ENCODE measurements around the gene FRMD4B. TPM values are rescaled to one million over a fixed set of nuclear protein-coding genes. Genes with fewer than 3 reads are reported as not detected.
A peak's percentile ranks its signal among the peaks of the same experiment; 100 is the strongest.
"Not testable (repeated sequence)": the region's sequence is repeated elsewhere in the genome, so short reads cannot be mapped to it uniquely, and the experiment has no call there.

The FRMD4B gene
- total RNA-seq, 2 donors from 2014 or later, result 27.6 to 37.4 TPM

DNA sequence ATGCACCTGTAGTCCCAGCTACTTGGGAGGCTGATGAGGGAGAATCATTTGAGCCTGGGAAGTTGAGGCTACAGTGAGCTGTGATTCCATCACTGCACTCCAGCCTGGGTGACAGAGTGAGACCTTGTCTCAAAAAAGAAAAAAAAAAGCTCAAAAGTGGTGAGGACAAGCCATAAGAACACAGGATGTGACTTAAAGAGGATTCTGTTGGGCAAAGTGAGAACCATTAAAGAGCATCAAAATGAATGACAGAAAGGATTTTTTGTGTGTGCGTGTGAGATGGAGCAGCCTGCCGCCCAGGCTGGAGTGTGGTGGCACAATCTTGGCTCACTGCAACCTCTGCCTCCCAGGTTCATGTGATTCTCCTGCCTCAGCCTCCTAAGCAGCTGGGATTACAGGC is 119.8 kb downstream of the FRMD4B start:
- DNase-seq; ATAC-seq; intact Hi-C loops (cut with DNase I, micrococcal nuclease): not testable (repeated sequence)

DNA sequence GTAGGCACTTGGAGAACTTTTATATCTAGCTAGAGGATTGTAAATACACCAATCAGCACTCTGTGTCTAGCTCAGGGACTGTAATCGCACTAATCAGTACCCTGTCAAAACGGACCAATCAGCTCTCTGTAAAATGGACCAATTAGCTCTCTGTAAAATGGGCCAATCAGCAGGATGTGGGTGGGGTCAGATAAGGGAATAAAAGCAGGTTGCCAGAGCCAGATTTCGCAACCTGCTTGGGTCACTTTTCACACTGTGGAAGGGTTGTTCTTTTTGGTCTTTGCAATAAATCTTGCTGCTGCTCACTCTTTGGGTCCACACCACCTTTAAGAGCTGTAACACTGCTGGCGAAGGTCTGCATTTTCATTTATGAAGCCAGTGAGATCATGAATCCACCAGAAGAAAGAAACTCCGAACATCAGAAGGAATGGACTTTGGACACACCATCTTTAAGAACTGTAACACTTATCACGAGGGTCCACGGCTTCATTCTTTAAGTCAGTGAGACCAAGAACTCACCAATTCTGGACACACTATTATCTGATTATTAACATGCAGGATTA is 125.0 kb downstream of the FRMD4B start:
- DNase-seq; ATAC-seq; intact Hi-C loops (cut with DNase I, micrococcal nuclease): not testable (repeated sequence)

DNA sequence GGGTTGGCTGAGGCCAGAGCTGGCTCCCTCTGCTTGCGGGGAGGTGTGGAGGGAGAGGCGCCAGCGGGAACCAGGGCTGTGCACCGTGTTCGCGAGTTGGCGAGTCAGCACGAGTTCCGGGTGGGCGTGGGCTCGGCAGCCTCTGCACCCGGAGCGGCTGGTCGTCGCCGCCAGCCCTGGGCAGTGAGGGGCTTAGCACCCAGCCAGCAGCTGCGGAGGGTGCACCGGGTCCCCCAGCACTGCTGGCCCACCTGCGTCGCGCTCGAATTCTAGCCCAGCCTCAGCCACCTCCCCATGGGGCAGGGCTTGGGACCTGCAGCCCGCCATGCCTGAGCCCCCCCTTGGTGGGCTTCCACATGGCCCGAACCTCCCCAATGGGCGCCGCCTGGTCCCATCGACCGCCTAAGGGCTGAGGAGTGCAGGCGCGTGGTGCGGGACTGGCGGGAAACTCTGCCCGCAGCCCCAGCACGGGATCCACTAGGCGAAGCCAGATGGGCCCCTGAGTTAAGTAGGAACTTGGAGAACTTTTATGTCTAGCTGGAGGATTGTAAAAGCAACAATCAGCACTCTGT is 125.6 kb downstream of the FRMD4B start:
- intact Hi-C loops (cut with DNase I, micrococcal nuclease), result no loop called here
- ATAC-seq (no peak), DNase-seq (no peak)

DNA sequence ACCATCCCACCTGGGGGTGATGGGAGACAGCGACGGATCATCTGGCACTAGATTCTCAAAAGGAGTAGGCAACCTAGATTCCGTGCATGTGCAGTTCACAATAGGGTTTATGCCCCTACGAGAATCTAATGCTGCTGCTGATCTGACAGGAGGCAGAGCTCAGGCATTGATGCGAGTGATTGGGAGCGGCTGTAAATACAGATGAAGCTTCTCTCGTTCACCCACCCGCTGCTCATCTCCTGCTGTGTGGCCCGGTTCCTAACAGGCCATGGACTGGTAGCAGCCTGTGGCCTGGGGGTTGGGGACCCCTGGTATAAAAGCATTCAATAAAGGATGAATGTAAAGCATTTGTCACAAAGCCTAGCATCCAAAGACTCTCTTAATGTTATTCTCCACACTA is 126.8 kb downstream of the FRMD4B start:
- intact Hi-C loops (cut with DNase I, micrococcal nuclease), result no loop called here
- DNase-seq (no peak), ATAC-seq (no peak)

DNA sequence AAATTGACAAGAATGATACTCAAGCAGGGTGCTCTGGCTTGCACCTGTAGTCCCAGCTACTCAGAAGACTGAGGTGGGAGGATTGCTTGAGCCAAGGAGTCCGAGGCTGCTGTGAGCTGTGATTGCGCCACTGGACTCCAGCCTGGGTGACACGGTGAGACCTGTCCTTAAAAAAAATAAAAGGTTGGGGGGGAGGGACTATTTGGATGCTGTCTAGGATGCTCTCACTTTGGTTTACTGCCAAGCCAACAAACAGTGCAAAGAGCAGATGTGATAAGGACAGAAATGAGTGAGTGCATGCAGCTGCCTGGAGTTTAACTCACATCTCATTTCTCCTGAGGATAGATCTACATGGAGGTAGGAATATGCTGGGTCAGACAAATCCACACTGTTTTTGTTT is 130.0 kb downstream of the FRMD4B start:
- intact Hi-C loops (cut with DNase I, micrococcal nuclease), result no loop called here
- ATAC-seq, result peak; percentile 48
- no peak for DNase-seq

DNA sequence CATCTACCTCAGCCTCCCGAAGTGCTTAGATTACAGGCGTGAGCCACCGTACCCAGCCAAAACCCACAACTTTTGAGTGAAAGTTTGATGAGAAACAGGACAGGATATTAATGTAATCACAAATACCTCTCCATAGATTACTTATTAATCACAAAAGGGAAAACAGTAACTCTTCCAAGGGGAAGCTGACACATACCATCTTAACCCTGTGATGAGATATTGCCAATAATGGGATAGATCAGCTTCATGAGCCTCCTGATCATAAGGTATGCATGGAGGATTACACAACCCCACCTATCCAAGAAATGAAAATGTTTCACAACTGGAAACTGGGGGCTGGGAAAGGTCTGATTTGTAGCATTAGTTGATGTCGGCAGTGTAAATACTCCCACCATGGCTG is 131.5 kb downstream of the FRMD4B start:
- ATAC-seq, result no peak
- intact Hi-C loops (cut with DNase I, micrococcal nuclease), result no loop called here
- DNase-seq, result no peak

DNA sequence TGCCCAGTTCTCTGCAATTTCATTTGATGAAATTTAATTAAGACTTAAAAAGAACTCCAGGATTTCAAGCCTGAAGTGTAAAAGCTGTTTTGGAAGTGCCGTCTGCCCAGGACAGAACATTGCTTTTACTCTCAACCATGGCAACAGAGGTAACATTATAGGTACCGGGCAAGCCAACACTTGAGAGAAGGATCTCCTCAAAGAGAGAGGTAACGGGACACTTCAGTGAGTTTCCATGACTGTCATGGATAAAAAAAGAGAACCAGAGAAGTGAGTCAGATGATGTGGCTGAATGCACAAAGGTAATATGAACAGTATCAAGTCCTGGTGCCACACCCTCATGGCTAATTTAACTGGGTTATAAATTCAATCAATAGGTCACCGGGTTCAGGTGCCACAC is 133.3 kb downstream of the FRMD4B start:
- DNase-seq (no peak), ATAC-seq (no peak)
- intact Hi-C loops (cut with DNase I, micrococcal nuclease), result no loop called here

DNA sequence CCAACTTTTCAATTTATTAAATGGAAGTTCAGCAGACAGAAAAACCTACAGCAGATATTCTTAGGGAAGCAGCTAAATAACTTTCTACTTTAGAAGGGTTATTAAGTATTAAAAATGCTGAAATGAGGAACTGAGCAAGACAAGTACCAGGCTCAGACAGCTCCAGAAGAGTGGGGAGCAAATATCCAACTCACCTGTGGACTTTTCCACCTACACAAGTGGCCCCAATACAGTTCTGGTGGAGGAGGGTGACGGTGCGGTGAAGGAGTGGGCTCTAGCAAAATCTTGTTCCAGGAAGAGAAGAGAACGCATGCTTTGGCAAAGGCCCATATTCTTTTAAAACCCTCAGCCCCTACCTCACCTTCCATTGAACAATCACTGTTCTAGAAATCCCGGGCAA is 133.7 kb downstream of the FRMD4B start:
- DNase-seq, result no peak
- intact Hi-C loops (cut with DNase I, micrococcal nuclease), result no loop called here
- no peak for ATAC-seq

DNA sequence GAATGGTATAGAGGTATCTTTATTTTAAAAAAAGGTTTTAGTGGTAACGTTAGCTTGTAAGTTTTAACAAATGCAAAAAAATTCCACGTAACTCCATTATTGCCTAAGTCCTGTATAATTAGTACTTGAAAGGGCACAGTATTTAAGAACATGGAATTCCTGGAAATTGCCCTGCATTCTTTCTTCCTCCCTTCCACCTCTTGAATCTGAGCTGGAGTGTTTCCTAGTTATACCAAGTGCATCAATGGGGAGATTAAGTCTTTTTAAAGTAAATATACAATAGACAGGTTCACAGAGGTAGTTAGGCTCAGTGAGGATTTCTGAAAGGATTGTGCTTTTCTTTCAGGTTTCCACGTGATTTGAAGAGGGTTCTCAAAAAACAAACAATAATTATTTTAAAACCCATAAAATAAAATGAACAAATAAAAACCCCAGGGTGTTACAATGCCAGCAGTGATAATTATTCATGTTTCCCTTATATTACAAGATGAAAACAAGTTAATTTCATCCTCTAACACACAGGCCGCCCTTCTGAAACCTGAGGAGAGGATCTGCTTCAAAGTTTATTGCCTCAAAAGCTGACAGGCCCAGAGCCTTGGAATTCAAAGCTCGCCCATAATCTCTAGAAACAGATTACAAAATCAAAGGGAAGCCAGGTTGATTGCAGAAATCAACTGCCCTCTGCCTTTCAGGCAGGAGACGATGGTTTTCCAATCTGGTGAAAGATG is 134.6 kb downstream of the FRMD4B start:
- ATAC-seq (no peak), DNase-seq (no peak)
- intact Hi-C loops (cut with DNase I, micrococcal nuclease), result no loop called here

DNA sequence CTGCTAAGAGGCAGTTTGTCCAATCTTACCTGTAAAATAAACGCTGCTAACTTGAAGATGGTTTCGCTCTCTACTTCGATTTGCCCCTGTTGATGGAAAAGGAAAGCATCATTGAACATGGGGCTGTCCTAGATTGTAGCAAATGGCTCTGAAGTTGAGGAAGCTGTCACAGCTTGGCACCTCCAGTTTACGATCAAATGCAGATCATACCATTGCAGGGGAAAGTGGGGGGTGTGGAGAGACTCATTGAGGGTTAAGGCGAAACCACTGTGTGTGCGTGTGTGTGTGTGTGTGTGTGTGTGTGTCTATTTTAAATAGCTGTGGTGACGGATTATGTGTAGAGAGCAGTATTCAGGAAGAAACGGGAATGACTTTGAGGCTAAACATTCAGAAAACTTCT is 135.9 kb downstream of the FRMD4B start:
- peak; percentile 82 to 87 for DNase-seq
- intact Hi-C loops (cut with DNase I, micrococcal nuclease), result no loop called here
- peak; percentile 92 for ATAC-seq

DNA sequence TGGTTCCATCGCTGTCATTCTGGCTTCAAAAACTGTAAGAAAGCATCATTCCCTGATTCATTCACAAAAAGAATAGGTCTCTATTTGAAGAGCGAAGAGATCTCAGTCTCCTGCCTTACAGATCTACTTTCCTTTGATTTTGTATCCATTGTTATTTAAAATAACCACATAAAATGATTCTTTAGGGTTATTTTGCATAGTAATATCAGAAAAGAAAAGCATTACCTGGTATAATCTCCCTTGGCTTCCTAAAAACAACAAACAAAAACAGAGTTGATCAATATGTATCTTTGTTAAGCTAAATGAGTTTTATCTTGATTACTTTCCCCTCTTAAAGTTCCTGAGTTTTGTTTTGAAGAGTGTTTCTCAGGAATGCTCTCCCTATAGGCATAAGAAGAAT is 136.9 kb downstream of the FRMD4B start:
- DNase-seq, result no peak
- intact Hi-C loops (cut with DNase I, micrococcal nuclease), result no loop called here

DNA sequence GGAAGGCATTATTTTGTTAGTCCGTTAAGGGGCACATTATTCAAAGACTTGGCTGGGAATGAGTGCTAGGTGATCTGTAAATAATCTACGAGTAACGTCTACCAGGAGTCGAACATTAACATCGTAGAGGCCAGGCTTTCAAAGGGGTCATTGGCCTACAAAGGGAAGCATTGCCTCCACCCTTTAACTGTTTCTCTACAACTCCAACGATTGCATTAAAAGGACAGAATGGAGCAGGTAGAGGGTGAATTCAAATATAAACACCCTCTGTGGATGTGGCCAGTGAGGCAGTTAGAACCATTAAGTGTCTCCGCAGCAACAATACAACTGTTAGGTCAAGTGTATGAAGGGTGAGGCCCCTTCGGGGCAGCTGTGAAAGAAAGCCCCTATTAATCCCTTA is 137.5 kb downstream of the FRMD4B start:
- no peak for DNase-seq
- ATAC-seq, result peak; percentile 81
- intact Hi-C loops (cut with DNase I, micrococcal nuclease), result no loop called here

More for the DNA sequence above, 136.9 kb downstream of the FRMD4B start:
- no peak for ATAC-seq

DNA sequence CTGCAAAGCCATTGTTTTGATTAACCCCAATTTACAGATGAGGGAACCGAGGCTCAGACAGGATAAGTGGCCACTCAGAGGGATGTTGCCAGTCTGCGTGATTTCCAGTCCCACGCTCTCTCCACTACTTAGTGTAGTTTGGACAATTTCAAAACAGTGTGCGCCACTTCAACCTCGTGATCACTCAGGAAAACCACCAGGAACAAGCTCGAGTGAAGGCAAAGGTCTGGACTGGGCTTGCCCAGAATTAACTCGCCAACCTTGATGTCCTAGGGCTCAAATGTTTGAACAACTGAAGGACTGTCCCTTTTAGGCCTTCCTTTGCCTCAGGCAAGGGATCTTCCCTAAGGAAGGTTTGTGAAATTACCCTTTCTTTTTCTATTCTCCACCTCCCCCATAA is 139.3 kb downstream of the FRMD4B start:
- ATAC-seq, result no peak
- DNase-seq, result no peak
- intact Hi-C loops (cut with DNase I, micrococcal nuclease), result no loop called here

DNA sequence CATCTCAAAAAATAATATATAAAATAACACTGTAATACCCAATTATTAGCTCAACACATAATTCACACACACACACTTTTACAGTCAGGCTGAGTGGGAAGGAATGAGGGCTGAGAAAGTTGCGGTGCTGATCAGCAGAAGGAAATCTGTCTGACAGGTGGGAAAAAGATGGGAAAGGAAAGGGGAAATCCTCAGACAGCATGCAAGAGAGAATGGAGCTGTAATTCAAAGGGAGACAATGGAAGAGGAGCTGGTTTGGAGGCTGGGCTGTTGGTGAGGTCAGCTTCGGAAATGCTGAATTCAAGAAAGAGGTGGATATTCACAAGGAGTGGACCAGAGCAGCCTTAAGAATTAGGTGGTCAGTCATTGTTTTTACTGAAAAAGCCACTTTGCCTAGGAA is 141.8 kb downstream of the FRMD4B start:
- intact Hi-C loops (cut with DNase I, micrococcal nuclease), result no loop called here
- ATAC-seq, result no peak
- DNase-seq, result no peak

DNA sequence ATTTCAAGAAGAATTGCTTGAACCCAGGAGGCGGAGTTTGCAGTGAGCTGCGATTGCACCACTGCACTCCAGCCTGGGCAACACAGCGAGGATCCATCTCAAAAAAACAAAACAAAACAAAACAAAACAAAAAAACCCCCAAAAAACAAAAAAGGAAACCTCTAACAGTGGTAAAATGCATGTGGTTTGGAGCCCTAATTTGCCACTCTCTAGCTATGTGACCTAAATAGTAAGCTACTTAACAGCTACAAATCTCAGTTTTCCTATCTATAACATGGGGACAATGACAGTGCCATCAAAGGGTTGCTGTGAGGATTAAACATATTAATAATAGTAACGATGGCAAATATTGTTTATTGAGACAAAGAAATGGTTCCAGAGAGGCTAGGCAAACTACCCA is 144.1 kb downstream of the FRMD4B start:
- intact Hi-C loops (cut with DNase I, micrococcal nuclease), result no loop called here
- ATAC-seq, result no peak
- no peak for DNase-seq

DNA sequence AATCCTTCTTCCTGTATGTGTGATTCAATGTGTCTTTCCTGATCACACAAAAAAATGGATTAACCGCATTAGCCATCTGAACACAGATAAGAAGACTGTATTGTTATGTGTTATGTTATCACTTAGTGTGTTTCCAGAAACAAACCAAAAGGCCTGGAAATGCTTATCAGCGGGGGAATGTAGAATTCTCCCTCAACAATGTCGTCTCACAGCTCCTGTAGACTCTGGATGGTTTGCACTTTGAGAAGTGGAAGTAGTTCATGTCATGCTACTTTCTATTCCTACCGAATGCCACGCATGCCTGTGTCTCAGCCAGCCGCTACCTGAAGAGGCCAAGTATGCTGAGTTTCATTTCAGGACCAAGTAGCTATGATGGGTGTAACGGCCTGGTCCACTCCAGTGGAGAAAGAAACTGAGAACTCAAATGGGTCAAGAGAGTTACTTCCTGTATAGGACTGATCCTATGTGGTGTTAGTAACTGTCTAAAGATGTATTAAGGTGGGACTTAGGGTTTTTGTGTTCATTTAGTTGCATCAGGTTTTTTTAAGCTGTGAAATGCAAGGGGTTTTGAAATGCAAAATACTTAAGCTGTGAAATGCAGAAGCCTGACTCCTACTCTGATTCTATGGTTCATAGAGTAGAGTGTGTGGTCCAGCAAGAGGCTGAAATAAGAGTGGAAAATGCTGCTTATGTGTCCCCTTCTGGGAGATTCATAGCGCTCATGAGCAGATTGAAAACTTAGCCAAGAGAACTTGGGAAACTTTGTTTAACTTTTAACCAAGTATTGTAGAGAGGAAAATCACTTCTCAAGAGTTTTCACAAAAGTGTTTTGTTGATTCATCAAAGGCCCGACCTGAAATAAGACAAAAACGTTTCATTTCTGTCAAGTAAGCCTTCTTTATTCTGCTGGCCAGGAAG is 145.0 kb downstream of the FRMD4B start:
- no peak for DNase-seq
- intact Hi-C loops (cut with DNase I, micrococcal nuclease), result no loop called here
- ATAC-seq, result no peak

DNA sequence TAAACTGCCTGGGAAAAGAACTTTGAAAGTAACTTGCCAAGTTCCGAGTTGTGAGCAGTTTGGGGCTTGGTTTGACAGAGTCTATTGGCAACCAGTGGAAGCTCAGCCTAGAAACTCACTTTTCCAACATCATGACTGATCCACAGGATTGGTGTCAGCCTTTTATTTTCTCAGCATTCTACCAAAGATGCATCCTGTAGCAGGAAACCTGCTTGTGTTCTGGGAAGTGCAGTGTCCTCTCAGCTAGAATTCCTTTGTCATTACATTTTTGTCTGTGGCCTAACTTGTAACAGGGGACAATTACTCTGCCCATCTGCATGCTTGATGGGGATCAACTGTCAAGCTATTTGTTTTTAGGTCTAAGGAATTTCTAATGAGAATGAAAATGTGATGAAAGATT is 146.8 kb downstream of the FRMD4B start:
- DNase-seq (no peak), ATAC-seq (no peak)
- intact Hi-C loops (cut with DNase I, micrococcal nuclease), result no loop called here

DNA sequence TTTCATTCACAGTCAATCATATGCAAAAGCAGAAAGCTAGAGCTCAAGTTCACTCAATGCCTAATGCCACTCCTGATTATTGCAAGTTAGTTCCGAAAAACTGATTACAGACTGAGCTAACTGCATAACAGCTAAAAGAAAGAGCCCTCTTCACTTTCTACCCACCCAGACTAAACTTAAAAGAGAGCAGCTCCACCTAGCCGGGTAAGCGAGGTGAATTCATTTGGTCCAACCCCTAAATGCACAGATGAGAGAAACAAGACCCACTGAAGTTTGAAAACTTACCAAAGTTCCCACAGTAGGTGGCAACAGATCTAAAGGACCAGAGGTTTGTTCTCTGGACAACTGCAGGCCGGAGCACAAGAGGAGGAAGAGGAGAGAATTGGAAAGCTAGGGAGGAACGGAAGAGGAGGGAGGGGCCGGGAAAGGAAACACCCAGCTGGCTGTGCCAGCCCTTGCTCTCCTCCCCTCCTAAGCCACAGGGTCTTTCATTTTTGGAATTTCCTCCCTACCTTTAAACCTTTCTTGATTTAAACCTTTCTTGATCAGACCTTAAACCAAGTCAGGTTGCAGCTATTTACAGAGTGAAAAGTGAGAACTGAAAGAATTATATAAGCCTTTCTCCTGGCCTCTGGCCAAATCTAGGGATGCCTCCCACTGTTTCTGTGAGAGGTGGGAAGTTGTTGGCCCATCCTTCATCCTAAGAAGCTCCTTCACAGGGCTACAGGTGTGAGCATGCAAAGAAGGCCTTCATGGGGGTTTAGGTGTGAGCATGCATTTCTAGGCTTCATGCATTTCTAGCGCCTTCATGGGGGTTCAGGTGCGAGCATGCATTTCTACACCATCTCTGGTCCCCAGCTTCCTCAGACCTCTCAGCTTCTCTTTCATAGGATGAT is 148.8 kb downstream of the FRMD4B start:
- intact Hi-C loops (cut with DNase I, micrococcal nuclease), result no loop called here
- DNase-seq (peak; percentile 44 to 63), ATAC-seq (peak; percentile 97)

DNA sequence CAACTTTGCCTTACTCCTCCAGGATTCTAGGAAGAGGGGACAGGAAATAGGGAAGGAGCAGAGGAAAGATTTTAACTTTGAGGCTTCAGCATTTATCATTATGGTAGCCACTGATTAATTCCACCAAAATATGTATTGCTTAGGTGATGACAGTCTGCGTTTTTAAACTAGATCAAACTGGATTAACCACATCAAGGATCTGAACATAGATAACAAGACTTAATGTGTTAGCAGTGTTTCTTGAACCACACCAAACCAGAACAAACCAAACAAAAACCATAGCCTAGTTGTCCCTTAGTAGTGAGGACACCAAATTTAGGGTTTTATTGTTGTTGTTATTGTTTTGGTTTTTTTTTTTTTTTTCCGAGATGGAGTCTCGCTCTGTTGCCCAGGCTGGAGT is 150.0 kb downstream of the FRMD4B start:
- ATAC-seq (no peak), DNase-seq (no peak)
- intact Hi-C loops (cut with DNase I, micrococcal nuclease), result no loop called here

Measured in left colon (tissue), 2 donors.